ENCODE data around the gene CYTH1. TPM values are rescaled to one million over a fixed set of nuclear protein-coding genes. Genes with fewer than 3 reads are reported as not detected.
A peak's percentile ranks its signal among the peaks of the same experiment; 100 is the strongest.

The CYTH1 gene
- total RNA-seq, 1 donor from 2014 or later = 25.0 TPM

DNA sequence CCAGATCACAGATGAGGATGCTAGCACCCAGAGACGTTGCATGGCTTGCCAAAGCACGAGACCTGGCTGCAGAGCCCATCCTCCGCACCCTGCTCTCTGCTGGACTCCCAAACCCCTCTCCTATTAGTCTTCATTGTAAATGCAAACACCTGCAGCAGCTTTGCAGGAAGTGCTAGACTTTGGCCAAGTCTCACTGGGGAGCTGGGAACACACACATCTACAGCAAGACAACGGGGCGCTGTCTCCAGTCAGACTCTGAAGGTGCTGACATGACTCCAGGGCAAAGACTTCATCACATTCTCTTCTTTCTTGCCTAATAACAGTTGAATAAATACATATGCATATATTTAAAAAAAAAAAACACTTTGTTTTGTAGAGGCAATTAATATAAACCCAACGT lies 43.8 kb downstream of the CYTH1 start:
- Mint-ChIP-seq H3K9me3 (ENCODE audit: unreplicated experiment) (no peaks in the 10 kb centered on the region), H3K4me3 (ENCODE audit: unreplicated experiment) (no peak overlapping the region), H3K36me3 (ENCODE audit: low read depth, unreplicated experiment) (peaks cover 5% of the 10 kb centered on the region), H3K27ac (ENCODE audit: unreplicated experiment) (no peak overlapping the region), H3K27me3 (ENCODE audit: low read depth, unreplicated experiment) (no peaks in the 10 kb centered on the region), H3K4me1 (ENCODE audit: low read depth, unreplicated experiment) (peaks cover 27% of the 10 kb centered on the region)
- Histone ChIP-seq H3K9me3 (ENCODE audit: insufficient read depth, low read depth, low read length) (no peaks in the 10 kb centered on the region), H3K27me3 (ENCODE audit: insufficient read depth, low read length) (no peaks in the 10 kb centered on the region), H3K4me2 (ENCODE audit: low read length) (no peak overlapping the region), H3K4me1 (ENCODE audit: insufficient read depth, low read length) (peaks cover 19% of the 10 kb centered on the region), H3K27ac (ENCODE audit: low read depth, low read length) (no peak overlapping the region), H3K4me3 (ENCODE audit: insufficient read depth, low read depth, low read length) (no peak overlapping the region), H4K20me1 (ENCODE audit: insufficient read depth, low read length) (peaks cover 23% of the 10 kb centered on the region), H3K9ac (ENCODE audit: low read length) (no peak overlapping the region), H3K36me3 (ENCODE audit: insufficient read depth, low read length) (no peaks in the 10 kb centered on the region), H2AFZ (ENCODE audit: low read depth, low read length) (no peak overlapping the region), H3K79me2 (ENCODE audit: insufficient read depth, low read length) (peaks cover 34% of the 10 kb centered on the region)
- DNase-seq (ENCODE audit: low read depth) (no peak), FAIRE-seq (no peak)
- TF ChIP-seq EZH2 (IDR thresholded peaks at IDR 0.05; ENCODE audit: insufficient read depth, low read length) = no peak
- TF ChIP-seq, protein P1, sequence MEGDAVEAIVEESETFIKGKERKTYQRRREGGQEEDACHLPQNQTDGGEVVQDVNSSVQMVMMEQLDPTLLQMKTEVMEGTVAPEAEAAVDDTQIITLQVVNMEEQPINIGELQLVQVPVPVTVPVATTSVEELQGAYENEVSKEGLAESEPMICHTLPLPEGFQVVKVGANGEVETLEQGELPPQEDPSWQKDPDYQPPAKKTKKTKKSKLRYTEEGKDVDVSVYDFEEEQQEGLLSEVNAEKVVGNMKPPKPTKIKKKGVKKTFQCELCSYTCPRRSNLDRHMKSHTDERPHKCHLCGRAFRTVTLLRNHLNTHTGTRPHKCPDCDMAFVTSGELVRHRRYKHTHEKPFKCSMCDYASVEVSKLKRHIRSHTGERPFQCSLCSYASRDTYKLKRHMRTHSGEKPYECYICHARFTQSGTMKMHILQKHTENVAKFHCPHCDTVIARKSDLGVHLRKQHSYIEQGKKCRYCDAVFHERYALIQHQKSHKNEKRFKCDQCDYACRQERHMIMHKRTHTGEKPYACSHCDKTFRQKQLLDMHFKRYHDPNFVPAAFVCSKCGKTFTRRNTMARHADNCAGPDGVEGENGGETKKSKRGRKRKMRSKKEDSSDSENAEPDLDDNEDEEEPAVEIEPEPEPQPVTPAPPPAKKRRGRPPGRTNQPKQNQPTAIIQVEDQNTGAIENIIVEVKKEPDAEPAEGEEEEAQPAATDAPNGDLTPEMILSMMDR (IDR thresholded peaks at IDR 0.05; ENCODE audit: insufficient read depth, low read depth, low read length) = no peak

DNA sequence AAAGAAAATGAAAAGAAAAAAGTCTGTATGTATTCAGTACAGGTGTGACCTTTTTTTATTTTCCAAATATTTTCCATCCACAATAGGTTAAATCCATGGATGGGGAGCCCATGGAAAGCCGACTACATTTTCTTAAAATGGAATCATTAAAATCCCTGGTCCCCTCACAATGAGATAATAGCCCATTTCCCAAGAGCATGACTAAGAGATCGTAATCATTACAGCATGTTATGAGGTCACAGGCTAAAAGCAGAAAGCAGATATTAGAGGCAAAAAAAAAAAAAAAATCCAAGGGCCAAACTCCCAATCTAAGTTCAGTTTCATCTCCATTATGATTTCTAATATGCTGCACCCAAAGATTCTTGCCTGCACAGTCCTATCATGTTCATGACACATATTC lies 44.7 kb downstream of the CYTH1 start:
- peak overlapping the region; percentile 47 for H3K4me2 ChIP-seq (ENCODE audit: low read length)

DNA sequence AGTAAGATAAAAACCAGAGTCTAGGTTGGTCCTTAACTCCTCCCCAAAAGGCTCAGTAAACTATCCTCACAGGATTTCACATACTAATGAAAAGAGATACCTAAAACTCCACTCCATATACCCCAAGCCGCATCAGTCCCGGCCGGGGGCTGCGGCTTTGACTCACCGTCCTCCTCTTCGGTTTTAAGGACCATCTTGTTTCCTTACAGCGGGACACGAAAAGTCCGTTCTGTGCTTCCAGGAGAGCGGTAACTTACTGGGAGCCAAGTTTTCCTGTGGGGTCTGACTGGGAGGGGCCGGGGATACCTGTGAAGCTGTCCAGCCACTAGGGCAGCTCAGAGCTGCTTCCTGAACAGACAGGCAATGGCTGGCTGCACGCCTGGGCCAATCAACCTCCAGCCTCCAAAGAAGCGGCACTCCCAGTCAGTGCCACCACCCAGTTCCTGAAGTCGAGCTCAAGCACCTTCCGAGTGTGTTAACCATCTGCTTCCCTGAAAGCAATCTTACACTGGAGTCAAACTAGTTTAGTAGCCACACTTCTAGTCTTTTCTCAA lies 45.5 kb downstream of the CYTH1 start:
- no peak for FAIRE-seq
- H3K9me3 Mint-ChIP-seq (ENCODE audit: unreplicated experiment) = no peaks in the 10 kb centered on the region
- TF ChIP-seq, protein P1 (IDR thresholded peaks at IDR 0.05; ENCODE audit: insufficient read depth, low read depth, low read length) = no peak
- no peak for TF ChIP-seq EZH2 (IDR thresholded peaks at IDR 0.05; ENCODE audit: insufficient read depth, low read length)

More for the DNA sequence above, 44.7 kb downstream of the CYTH1 start:
- Histone ChIP-seq H3K9ac (ENCODE audit: low read length) (no peak overlapping the region), H4K20me1 (ENCODE audit: insufficient read depth, low read length) (peaks cover 26% of the 10 kb centered on the region), H3K27me3 (ENCODE audit: insufficient read depth, low read length) (no peaks in the 10 kb centered on the region), H2AFZ (ENCODE audit: low read depth, low read length) (no peak overlapping the region), H3K27ac (ENCODE audit: low read depth, low read length) (peak overlapping the region; percentile 36), H3K79me2 (ENCODE audit: insufficient read depth, low read length) (peaks cover 39% of the 10 kb centered on the region), H3K9me3 (ENCODE audit: insufficient read depth, low read depth, low read length) (no peaks in the 10 kb centered on the region), H3K36me3 (ENCODE audit: insufficient read depth, low read length) (no peaks in the 10 kb centered on the region), H3K4me3 (ENCODE audit: insufficient read depth, low read depth, low read length) (no peak overlapping the region), H3K4me1 (ENCODE audit: insufficient read depth, low read length) (peaks cover 19% of the 10 kb centered on the region)
- no peak overlapping the region for H3K4me3 Mint-ChIP-seq (ENCODE audit: unreplicated experiment)
- TF ChIP-seq, protein P1 (IDR thresholded peaks at IDR 0.05; ENCODE audit: insufficient read depth, low read depth, low read length) = no peak
- TF ChIP-seq EZH2 (IDR thresholded peaks at IDR 0.05; ENCODE audit: insufficient read depth, low read length) = no peak
- DNase-seq (ENCODE audit: low read depth) (peak; percentile 75), FAIRE-seq (no peak)
- peaks cover 27% of the 10 kb centered on the region for H3K4me1 Mint-ChIP-seq (ENCODE audit: low read depth, unreplicated experiment)
- no peaks in the 10 kb centered on the region for H3K9me3 Mint-ChIP-seq (ENCODE audit: unreplicated experiment)
- peaks cover 3% of the 10 kb centered on the region for H3K36me3 Mint-ChIP-seq (ENCODE audit: low read depth, unreplicated experiment)
- H3K27ac Mint-ChIP-seq (ENCODE audit: unreplicated experiment) = peak overlapping the region; percentile 15
- no peaks in the 10 kb centered on the region for H3K27me3 Mint-ChIP-seq (ENCODE audit: low read depth, unreplicated experiment)

More for the DNA sequence above, 45.5 kb downstream of the CYTH1 start:
- H3K27me3 ChIP-seq (ENCODE audit: insufficient read depth, low read length) = no peaks in the 10 kb centered on the region
- H3K27me3 Mint-ChIP-seq (ENCODE audit: low read depth, unreplicated experiment) = no peaks in the 10 kb centered on the region
- H3K4me3 ChIP-seq (ENCODE audit: insufficient read depth, low read depth, low read length) = no peak overlapping the region
- H4K20me1 ChIP-seq (ENCODE audit: insufficient read depth, low read length) = peaks cover 33% of the 10 kb centered on the region
- no peaks in the 10 kb centered on the region for H3K9me3 ChIP-seq (ENCODE audit: insufficient read depth, low read depth, low read length)
- H3K36me3 ChIP-seq (ENCODE audit: insufficient read depth, low read length) = no peaks in the 10 kb centered on the region
- no peak overlapping the region for H2AFZ ChIP-seq (ENCODE audit: low read depth, low read length)
- peak overlapping the region; percentile 8 for H3K27ac Mint-ChIP-seq (ENCODE audit: unreplicated experiment)
- H3K36me3 Mint-ChIP-seq (ENCODE audit: low read depth, unreplicated experiment) = peaks cover 3% of the 10 kb centered on the region
- peak overlapping the region; percentile 47 for H3K4me2 ChIP-seq (ENCODE audit: low read length)
- peak overlapping the region; percentile 21 for H3K9ac ChIP-seq (ENCODE audit: low read length)
- peaks cover 46% of the 10 kb centered on the region for H3K79me2 ChIP-seq (ENCODE audit: insufficient read depth, low read length)
- no peak for DNase-seq (ENCODE audit: low read depth)
- H3K4me1 ChIP-seq (ENCODE audit: insufficient read depth, low read length) = peaks cover 19% of the 10 kb centered on the region
- peak overlapping the region; percentile 36 for H3K27ac ChIP-seq (ENCODE audit: low read depth, low read length)
- no peak overlapping the region for H3K4me3 Mint-ChIP-seq (ENCODE audit: unreplicated experiment)
- H3K4me1 Mint-ChIP-seq (ENCODE audit: low read depth, unreplicated experiment) = peaks cover 27% of the 10 kb centered on the region

Measured in astrocyte (in vitro differentiated cells and primary cell).